ENCODE measurements around the gene SPCS2. TPM values are rescaled to one million over a fixed set of nuclear protein-coding genes. Genes with fewer than 3 reads are reported as not detected.
"Not testable (repeated sequence)": the region's sequence is repeated elsewhere in the genome, so short reads cannot be mapped to it uniquely, and the experiment has no call there.

Gene SPCS2
- total and polyA plus RNA-seq, 7 donors: 51.1 to 132 (median 78.9) TPM

GRCh38 chr11:75004215-75004614 is 55.1 kb downstream of the SPCS2 start:
- Histone ChIP-seq H3K27me3 (ENCODE audit: insufficient read depth in 3 of 3, low read length in 2 of 3) (no peaks in the 10 kb centered on the region), H3K4me1 (peaks cover 4% of the 10 kb centered on the region), H3K4me3 (no peak overlapping the region), H3K27ac (no peak overlapping the region), H3K36me3 (ENCODE audit: insufficient read depth in 1 of 2, low read depth in 1 of 2) (peaks cover 0 to 67% of the 10 kb centered on the region in 2 donors), H3K9me3 (no peaks in the 10 kb centered on the region)
- TF ChIP-seq, protein P1, sequence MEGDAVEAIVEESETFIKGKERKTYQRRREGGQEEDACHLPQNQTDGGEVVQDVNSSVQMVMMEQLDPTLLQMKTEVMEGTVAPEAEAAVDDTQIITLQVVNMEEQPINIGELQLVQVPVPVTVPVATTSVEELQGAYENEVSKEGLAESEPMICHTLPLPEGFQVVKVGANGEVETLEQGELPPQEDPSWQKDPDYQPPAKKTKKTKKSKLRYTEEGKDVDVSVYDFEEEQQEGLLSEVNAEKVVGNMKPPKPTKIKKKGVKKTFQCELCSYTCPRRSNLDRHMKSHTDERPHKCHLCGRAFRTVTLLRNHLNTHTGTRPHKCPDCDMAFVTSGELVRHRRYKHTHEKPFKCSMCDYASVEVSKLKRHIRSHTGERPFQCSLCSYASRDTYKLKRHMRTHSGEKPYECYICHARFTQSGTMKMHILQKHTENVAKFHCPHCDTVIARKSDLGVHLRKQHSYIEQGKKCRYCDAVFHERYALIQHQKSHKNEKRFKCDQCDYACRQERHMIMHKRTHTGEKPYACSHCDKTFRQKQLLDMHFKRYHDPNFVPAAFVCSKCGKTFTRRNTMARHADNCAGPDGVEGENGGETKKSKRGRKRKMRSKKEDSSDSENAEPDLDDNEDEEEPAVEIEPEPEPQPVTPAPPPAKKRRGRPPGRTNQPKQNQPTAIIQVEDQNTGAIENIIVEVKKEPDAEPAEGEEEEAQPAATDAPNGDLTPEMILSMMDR (IDR thresholded peaks at IDR 0.05): no peak
- intact Hi-C loops (cut with DNase I): no loop called here
- ATAC-seq (no peak), DNase-seq (no peak)
- 82 to 92% (median 87%) methylated on average over 1 of the region's 1 CpG for WGBS, 3 donors

- no peak for ATAC-seq
- Histone ChIP-seq H3K27me3 (ENCODE audit: insufficient read depth in 3 of 3, low read length in 2 of 3) (no peaks in the 10 kb centered on the region), H3K4me1 (peaks cover 57% of the 10 kb centered on the region), H3K27ac (peak overlapping the region; percentile 92), H3K36me3 (ENCODE audit: insufficient read depth in 1 of 2, low read depth in 1 of 2) (peaks cover 0 to 40% of the 10 kb centered on the region in 2 donors), H3K4me3 (no peak overlapping the region), H3K9me3 (no peaks in the 10 kb centered on the region)
- DNase-seq: no peak
- intact Hi-C loops (cut with DNase I): loop anchor here in 1 of 2 donors (5.0 kb wide), 1 partner anchor 64 kb away; the partner anchor contains the start of genes SPCS2 and XRRA1
- WGBS, 3 donors: 26 to 33% (median 28%) methylated on average over 2 of the region's 2 CpGs
- TF ChIP-seq, protein P1 (IDR thresholded peaks at IDR 0.05): no peak
Observed at GRCh38 chr11:75011357-75011756, 62.3 kb downstream of the SPCS2 start.

DNA sequence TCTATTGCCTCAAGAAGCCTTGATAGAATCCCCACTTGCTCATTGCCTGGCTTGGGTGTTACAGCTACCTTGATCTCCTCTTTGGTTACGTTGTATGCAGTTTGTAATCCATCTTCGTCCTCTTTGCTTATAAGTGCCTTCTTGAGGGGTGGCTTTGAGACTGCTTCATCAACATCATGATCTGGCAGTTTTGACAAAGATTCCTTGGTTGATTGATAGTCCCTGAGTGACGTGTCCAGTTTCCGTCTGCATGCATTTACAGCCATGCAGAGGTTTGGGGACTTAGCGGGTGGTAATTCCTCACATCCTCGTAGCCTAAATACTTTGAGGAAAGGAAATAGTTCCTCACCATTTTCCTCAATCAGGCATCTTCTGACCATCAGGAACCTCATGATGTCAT is 62.8 kb downstream of the SPCS2 start:
- Histone ChIP-seq H3K9me3 (no peaks in the 10 kb centered on the region), H3K27ac (peak overlapping the region; percentile 92), H3K27me3 (ENCODE audit: insufficient read depth in 3 of 3, low read length in 2 of 3) (no peaks in the 10 kb centered on the region), H3K36me3 (ENCODE audit: insufficient read depth in 1 of 2, low read depth in 1 of 2) (peaks cover 0 to 35% of the 10 kb centered on the region in 2 donors), H3K4me1 (peaks cover 57% of the 10 kb centered on the region), H3K4me3 (no peak overlapping the region)
- WGBS, 3 donors: 35 to 63% (median 45%) methylated on average over 6 of the region's 6 CpGs
- DNase-seq (no peak), ATAC-seq (no peak)
- intact Hi-C loops (cut with DNase I): loop anchor here in 1 of 2 donors (5.0 kb wide), 1 partner anchor 65 kb away; the partner anchor contains the start of genes SPCS2 and XRRA1
- TF ChIP-seq, protein P1 (IDR thresholded peaks at IDR 0.05): no peak

GRCh38 chr11:75013051-75013450 is 64.0 kb downstream of the SPCS2 start:
- Histone ChIP-seq H3K36me3 (ENCODE audit: insufficient read depth in 1 of 2, low read depth in 1 of 2) (peaks cover 0 to 23% of the 10 kb centered on the region in 2 donors), H3K4me3 (no peak overlapping the region), H3K27ac (peak overlapping the region; percentile 92), H3K27me3 (ENCODE audit: insufficient read depth in 3 of 3, low read length in 2 of 3) (no peaks in the 10 kb centered on the region), H3K9me3 (no peaks in the 10 kb centered on the region), H3K4me1 (peaks cover 57% of the 10 kb centered on the region)
- TF ChIP-seq, protein P1 (IDR thresholded peaks at IDR 0.05): no peak
- intact Hi-C loops (cut with DNase I): loop anchor here in 1 of 2 donors (5.0 kb wide), 1 partner anchor 66 kb away; the partner anchor contains the start of genes SPCS2 and XRRA1
- DNase-seq (no peak), ATAC-seq (peak in 2 of 4 donors; percentile 20 to 29)

GRCh38 chr11:75014129-75014528 is 65.1 kb downstream of the SPCS2 start:
- Histone ChIP-seq H3K27ac (peak overlapping the region; percentile 92), H3K4me3 (no peak overlapping the region), H3K27me3 (ENCODE audit: insufficient read depth in 3 of 3, low read length in 2 of 3) (no peaks in the 10 kb centered on the region), H3K9me3 (no peaks in the 10 kb centered on the region), H3K4me1 (peaks cover 57% of the 10 kb centered on the region), H3K36me3 (ENCODE audit: insufficient read depth in 1 of 2, low read depth in 1 of 2) (peaks cover 0 to 13% of the 10 kb centered on the region in 2 donors)
- TF ChIP-seq, protein P1 (IDR thresholded peaks at IDR 0.05): peak; percentile 22
- ATAC-seq (peak; percentile 92 to 93 (median 93)), DNase-seq (peak in 1 of 2 donors; percentile 68)
- WGBS, 3 donors: 4 to 7% (median 4%) methylated on average over 1 of the region's 1 CpG
- intact Hi-C loops (cut with DNase I): loop anchor here in 1 of 2 donors (5.0 kb wide), 1 partner anchor 67 kb away; the partner anchor contains the start of genes SPCS2 and XRRA1

- WGBS, 3 donors: 91 to 98% (median 97%) methylated on average over 3 of the region's 3 CpGs
- H3K9me3 ChIP-seq; intact Hi-C loops (cut with DNase I); H3K27ac ChIP-seq; DNase-seq; H3K36me3 ChIP-seq (ENCODE audit: insufficient read depth in 1 of 2, low read depth in 1 of 2); H3K4me3 ChIP-seq; ATAC-seq; H3K27me3 ChIP-seq (ENCODE audit: insufficient read depth in 3 of 3, low read length in 2 of 3): not testable (repeated sequence)
- H3K4me1 ChIP-seq: peaks cover 44% of the 10 kb centered on the region
Observed at GRCh38 chr11:75019200-75019599, 70.1 kb downstream of the SPCS2 start.

GRCh38 chr11:75020328-75020727 is 71.3 kb downstream of the SPCS2 start:
- not testable (repeated sequence) for H3K27me3 ChIP-seq (ENCODE audit: insufficient read depth in 3 of 3, low read length in 2 of 3); H3K4me3 ChIP-seq; DNase-seq; ATAC-seq; H3K9me3 ChIP-seq; H3K36me3 ChIP-seq (ENCODE audit: insufficient read depth in 1 of 2, low read depth in 1 of 2)
- WGBS, 3 donors: 79 to 82% (median 81%) methylated on average over 5 of the region's 5 CpGs
- Histone ChIP-seq H3K4me1 (peaks cover 43% of the 10 kb centered on the region), H3K27ac (peak overlapping the region; percentile 10)
- intact Hi-C loops (cut with DNase I): loop anchor here (2.0 to 10.0 kb wide), 2 partner anchors 224 to 228 kb away; partner anchors contain the start of gene TPBGL (in 1 of the 2)

Data from psoas muscle (tissue), 8 donors.